Fibroblast of the conjunctiva (primary cell): Measurements from ENCODE around the gene AGRP.

Source experiments
- DNase-seq: peaks from one replicate; pipeline ENCODE4 v3.0.0-alpha.2; 2010; ENCODE audit warnings: low read depth

The AGRP gene

DNA sequence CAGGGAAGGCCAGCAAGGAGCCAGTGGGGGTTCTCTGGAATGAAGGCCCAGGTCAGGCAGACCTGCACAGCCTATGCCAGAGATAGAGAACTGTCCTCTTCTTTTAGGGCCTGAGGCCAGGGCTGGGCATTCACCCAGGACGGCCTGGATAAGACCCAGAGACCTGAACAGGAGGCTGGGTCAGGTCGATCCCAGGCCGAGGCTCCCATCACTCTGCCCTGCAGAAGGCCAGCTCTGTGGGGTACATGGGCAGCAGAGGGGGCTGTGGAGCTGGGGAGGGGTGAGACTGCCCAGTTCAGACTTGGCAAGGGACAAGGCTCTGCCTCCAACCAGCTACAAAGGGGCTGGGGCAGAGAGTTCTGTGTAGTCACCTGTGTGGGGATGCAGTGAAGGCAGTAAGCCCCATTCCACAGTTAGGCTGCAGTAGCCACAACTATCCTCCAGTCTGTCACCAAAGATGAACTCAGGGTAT, 37.9 kb downstream of the AGRP start:
- no peak for DNase-seq

DNA sequence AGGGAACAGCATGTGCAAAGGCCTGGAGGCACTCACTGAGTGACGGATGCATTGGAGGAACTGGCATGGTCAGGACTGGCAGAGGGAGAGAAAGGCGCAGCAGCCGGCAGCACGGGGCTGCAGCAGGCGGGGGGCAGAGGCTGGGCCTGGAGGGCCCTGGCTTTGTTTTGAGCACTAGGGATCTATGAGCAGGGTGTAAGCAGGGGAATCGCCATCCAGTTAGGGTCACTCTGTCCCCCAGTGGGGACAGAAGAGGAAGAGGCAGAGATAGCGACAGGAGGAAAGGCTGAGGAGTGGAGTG, 38.3 kb downstream of the AGRP start:
- DNase-seq, result no peak

DNA sequence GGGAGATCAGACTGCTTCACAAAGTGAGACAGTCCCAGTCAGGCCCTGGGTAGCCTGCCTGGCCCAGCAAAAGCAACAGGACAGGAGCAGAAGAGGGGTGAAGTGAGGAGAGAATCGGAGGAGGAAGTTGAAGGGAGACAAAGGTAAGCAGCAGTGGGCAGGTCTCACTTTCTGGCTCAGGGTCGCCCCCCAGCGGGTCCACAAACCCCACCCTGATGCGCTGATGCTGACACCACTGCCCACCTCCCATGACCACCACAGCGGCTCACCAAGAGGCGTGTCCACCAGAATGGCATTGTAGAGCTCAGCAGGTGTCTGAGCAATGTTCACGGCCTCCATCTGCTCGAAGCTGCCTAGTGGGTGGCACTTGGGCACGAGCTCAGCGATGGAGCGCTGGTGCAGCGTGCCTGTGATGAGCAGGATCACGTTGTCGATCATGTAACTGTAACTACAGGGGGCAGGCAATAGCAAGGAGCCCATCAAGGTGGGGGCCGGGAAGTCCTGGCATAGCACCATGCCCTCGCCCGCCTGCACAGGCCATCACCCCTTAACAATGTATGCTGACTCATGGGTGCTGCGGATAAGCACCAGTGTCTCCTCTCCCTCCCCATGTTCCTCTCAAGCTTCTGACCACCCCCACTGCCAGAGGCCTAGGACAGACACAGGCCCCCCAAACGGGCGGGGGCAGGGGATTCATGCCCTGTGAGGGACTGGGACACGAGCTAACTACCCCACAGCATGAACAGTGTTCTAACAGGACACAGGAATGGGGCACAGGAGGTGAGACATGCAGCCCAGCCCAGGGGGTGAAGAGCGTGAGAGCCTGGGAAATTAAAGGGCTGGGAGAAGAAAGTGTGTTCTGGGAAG, 38.9 kb downstream of the AGRP start:
- DNase-seq, result no peak

DNA sequence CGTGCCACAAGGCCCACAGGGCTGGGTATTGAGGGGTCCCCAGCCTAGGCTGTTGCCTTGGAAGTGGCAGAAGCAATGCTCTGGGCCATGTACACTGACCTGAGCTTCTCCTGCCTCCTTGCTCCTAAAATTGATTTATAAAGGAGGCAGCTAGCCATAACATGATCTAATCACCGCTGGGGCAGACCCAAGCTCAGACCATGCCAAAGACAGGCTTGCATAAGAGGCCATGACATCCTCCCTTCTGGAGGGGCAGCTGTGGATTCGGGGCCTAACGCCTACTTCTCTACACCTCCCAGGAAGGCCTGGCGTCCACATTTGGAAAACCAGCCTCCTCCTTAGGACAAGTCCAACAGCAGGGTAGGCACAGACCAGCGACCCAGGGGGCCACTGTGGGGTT, 40.1 kb downstream of the AGRP start:
- DNase-seq, result peak; percentile 45

DNA sequence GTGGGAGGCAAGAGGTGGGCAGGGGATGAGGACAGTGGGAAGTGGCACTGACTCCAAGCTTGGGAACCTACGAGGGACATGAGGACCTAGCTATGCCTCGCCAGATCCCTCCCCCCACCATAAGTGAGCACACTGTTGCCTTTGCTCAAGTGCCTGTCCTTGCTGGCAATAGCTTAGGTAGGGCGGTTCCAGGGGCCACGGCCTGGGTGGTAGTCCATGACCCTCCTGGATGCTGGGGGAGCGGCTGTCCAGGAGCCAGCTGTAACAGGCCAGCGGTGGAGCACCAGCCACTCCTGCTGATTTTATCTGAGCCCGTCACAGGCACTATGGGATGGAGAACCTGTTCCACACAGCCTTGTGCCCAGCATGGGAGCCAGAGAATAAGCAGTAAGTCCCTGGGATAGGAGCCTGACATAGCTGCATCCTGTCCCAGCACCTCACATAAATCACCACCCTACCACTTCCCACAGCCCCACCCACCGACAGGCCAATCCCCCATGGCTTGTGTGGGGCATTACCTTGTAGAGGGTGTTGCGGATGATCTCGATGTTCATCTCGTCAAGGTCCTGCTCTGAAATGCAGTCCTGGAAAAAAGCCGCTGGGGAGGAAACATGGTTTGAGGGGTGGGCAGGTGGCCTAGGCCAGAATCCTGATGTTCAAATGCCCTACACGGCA, 40.6 kb downstream of the AGRP start:
- no peak for DNase-seq

DNA sequence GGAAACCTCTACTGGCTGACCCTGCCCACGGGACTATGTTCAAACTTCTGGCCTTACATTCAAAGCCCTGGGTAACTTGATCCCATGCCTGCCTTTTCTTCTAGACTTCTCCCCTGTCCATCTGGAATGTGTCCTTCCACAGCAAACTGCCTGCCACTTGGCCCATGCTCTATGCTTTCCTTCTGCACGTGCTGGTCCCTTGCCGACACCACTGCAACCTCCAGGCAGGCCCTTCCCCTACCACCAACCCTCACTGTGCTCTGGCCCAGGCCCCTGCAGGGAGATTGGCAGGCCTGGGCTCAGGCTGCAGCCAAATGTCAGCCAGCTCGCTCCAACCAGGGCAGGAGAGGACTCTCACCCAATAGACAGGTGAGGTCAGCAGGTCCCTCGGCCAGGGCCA, 41.4 kb downstream of the AGRP start:
- no peak for DNase-seq

DNA sequence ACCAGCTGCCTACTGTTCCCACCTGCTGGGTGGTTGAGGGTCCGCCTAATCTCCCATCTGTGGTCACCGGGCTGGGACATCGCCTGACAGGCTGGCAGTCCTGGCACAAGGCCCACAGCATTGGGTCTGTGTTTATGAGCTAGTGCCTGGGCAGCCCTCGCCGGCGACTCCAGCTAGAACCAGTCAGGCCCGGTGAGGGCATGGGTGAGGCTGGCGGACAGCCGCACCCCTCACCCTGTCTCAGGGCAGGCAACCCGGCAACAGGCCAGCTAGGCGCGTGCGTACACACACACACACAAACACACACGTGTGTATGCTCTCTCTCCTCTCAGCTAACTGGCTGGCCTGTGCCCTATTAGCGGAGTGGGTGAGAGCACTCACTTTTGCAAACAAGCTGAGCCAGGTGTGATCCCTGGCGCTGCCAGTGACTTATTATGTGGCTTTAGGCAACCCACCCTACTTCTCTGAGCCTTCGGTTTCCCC, 42.0 kb downstream of the AGRP start:
- no peak for DNase-seq

DNA sequence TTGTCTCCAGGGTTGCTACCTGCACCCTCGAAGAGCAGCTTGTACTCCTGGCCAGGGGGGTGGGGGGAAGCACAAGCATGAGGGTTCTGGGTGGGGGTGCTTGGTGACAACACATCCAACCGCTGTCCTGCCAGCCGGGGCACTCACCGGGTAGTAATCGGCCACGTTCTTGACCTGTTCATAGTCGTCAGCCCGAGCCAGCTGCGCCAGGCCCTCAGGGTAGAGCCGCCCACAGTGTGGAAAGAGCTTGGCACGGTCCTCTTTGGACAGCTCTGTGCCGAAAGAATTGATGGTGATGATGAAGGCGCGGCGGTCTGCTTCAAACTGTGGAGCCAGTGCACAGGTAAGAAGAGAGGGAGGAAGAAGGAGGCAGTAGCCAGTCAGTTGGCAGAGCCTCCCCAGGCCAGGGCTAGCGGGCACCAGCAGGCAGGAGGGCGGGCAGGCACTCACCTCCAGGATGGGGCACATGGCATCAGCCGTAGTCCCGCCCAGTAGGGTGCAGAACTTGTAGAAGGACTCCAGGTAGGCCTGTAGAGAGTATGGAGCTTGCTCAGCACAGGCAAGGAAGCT, 44.4 kb downstream of the AGRP start:
- DNase-seq, result no peak

DNA sequence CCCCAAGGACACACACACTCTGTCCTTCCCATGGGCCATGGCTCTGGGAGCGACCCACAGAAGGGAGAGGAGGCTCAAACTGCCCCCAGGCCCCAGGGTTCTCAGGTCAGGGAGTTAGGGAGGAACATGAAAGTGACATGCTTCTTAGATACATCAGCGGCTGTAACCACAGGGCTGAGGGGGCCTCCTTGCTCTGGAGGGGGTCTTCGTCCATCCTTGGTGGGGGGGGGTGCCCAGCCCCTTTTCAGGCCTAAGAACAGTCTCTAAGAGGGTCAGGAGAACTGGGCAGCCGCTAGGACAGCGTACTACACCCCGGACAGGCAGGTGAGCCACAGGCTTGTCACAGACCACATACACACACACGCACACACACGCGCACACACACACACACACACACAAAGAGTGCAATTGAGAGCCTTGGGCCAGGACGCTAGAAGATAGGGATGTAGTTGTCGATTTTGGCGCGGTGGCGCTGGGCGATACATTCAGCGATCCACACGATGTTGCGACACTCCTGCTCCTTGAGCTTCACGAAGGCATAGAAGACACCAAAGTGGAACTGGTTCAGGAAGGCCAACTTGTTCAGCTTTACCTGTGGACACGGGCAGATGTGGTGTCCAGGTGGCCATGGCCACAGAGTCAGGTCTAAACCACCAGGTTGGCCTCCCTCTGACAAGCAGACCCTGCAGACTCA, 45.1 kb downstream of the AGRP start:
- DNase-seq, result no peak

DNA sequence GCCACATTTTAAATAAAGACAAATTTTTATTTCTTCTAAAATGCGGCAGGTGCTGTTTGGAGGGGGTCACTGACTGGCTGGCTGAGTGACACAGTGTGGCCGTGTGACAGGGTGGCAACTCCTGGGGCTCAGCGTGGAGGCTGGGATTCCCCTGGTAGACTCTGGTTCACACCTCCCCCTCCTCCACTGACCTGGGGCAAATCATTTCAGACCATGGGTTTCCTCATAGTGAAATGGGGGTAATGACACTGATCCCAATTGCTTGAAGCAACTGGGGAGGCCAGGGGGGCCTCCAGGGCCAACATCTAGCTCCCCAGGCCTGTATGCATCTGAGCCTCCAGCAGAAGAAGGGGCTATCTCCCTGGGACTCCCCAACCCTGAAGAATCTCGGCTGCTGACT, 45.8 kb downstream of the AGRP start:
- DNase-seq, result no peak

DNA sequence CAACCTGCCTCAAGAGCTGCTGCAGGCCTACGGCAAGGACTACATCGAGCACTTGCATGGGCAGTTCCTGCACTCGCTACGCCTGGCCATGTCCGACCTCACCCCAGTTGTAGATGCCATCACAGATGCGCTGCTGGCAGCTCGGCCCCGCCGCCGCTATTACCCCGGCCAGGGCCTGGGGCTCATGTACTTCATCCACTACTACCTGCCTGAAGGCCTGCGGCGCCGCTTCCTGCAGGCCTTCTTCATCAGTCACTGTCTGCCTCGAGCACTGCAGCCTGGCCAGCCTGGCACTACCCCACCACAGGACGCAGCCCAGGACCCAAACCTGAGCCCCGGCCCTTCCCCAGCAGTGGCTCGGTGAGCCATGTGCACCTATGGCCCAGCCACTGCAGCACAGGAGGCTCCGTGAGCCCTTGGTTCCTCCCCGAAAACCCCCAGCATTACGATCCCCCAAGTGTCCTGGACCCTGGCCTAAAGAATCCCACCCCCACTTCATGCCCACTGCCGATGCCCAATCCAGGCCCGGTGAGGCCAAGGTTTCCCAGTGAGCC, 46.6 kb downstream of the AGRP start:
- DNase-seq, result no peak

DNA sequence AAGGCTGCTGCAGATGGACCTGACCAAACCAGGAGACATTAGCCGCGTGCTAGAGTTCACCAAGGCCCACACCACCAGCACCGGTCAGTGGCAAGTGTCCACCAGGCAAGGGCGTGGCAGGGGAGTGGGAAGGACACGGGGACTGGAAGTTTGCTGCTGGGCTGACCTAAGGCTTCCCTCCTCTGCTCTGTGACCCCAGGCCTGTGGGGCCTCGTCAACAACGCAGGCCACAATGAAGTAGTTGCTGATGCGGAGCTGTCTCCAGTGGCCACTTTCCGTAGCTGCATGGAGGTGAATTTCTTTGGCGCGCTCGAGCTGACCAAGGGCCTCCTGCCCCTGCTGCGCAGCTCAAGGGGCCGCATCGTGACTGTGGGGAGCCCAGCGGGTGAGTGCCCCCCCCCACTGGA, 47.6 kb downstream of the AGRP start:
- no peak for DNase-seq

DNA sequence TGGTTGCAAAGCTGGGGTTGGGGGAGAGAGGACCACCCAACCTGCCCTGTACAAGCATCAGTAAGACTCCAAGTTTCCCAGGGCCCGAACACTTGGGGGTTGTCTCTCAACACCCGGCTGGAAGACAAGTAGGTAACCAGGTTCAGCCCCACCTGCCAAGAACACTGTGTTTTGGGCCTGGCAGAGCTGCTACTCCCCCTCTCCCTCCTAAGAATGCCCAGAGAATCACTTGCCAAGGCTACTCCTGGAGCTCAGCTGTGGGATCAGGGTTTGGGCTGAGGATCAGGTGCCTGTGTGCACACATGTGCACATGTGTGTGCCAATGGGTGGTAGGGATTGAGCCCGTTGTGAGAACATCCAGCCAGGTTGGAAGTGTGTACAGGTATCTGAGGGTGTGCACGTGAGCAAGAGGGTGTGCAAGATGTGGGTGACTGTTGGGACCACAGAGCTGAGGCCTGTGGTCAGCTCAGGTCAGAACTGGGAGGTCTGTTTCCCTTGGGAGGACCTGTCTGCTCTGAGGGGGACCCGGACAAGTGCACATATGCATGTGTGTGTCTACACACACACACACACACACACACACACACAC, 50.1 kb downstream of the AGRP start:
- DNase-seq, result no peak
